Small intestine (tissue), 7 donors: ENCODE results near the gene CATSPERD. TPM values are rescaled to one million over a fixed set of nuclear protein-coding genes. Genes with fewer than 3 reads are reported as not detected.
"Not testable (repeated sequence)": the region's sequence is repeated elsewhere in the genome, so short reads cannot be mapped to it uniquely, and the experiment has no call there.

Experiments
- DNase-seq, 2 donors: peaks; one replicate each; pipeline versions ENCODE4 v3.0.0 to v3.0.0-alpha.2; 2013
- FAIRE-seq: peaks from 2 replicates; lab custom pipeline; 2012; peaks lifted over from hg19 to GRCh38; lab: Jason Lieb, UNC
- H3K27ac ChIP-seq, 3 donors: one replicate each; pipeline ENCODE4 v1.5.1; 2013; ENCODE audit warnings: low read length in 2 of 3, mild to moderate bottlenecking in 2 of 3, control low read depth in 1 of 3, inconsistent platforms in 1 of 3, low read depth in 1 of 3, moderate library complexity in 1 of 3
- H3K27me3 ChIP-seq, 3 donors: one replicate each; pipeline ENCODE4 v1.6.1; 2013; ENCODE audit warnings: low read length in 3 of 3, inconsistent platforms in 1 of 3; ENCODE audit not compliant: control insufficient read depth in 3 of 3, insufficient read depth in 3 of 3
- H3K36me3 ChIP-seq, 3 donors: one replicate each; pipeline ENCODE4 v1.6.1; 2013; ENCODE audit warnings: low read length in 3 of 3, inconsistent platforms in 1 of 3, low read depth in 1 of 3, mild to moderate bottlenecking in 1 of 3, moderate library complexity in 1 of 3; ENCODE audit not compliant: control insufficient read depth in 3 of 3, insufficient read depth in 2 of 3
- H3K4me1 ChIP-seq, 3 donors: one replicate each; pipeline ENCODE4 v1.6.1; 2013; ENCODE audit warnings: low read length in 2 of 3, inconsistent platforms in 1 of 3, low read depth in 1 of 3, mild to moderate bottlenecking in 1 of 3, moderate library complexity in 1 of 3; ENCODE audit not compliant: control insufficient read depth in 3 of 3, insufficient read depth in 2 of 3
- H3K4me3 ChIP-seq, 3 donors: one replicate each; pipeline ENCODE4 v1.5.1; 2013; ENCODE audit warnings: low read length in 3 of 3, control low read depth in 1 of 3, inconsistent platforms in 1 of 3, low read depth in 1 of 3, mild to moderate bottlenecking in 1 of 3, moderate library complexity in 1 of 3
- H3K9me3 ChIP-seq, 2 donors: one replicate each; pipeline ENCODE4 v1.6.1; 2013; ENCODE audit warnings: low read depth in 1 of 2, low read length in 1 of 2; ENCODE audit not compliant: control insufficient read depth in 2 of 2, insufficient read depth in 1 of 2
- WGBS, 3 donors: extraction: QIAGEN DNeasy Blood & Tissue Kit; methylation state at CpG; one replicate each; pipeline ENCODE4 v1.1.7; 2013; 5-methylcytosine and 5-hydroxymethylcytosine counted together
- polyA plus RNA-seq, 4 donors: library from polyadenylated mRNA; stranded (reverse) in 3 of 4; unstranded in 1 of 4; fragments of 200-250 nt in 3 of 4; fragments of 120-200 nt in 1 of 4; gene quantifications; one replicate each; pipeline versions ENCODE4 v1.2.1 to v1.2.3, GENCODE V29; 2013
- donor health status: healthy with polysubstance abuse.
- donor health status: control.
- donor health status: control.
- donor health status: Bipolar disorder and iron deficiency.
- donor health status: healthy.

The CATSPERD gene
- polyA plus RNA-seq, 4 donors = not detected

DNA sequence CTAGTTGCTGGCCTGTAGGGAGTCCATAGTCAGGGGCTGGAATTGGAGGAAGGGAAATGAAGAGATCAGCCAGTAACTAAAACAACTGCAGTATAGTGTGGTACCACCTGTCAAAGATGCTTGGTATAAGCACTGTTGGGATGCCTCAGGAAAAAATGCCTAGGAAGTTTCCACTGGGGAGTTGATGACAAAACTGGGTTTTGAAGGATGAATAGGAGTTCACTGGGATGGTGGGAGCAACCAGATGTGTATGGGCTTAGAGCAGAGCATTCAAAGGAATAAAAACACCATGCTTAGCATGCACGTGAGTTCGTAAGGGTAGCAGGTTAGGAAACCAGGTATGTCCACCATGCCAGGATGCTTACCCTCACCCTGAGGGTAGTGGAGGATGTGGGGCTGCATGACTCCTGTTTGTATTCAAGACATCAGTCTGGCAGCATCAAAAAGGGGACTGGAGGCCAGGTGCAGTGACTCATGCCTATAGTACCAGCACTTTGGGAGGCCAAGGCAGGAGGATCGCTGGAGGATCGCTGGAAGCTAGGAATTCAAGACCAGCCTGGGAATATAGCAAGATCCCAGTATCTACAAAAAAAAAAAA, 7.1 kb downstream of the CATSPERD start:
- no peak overlapping the region for H3K4me3 ChIP-seq
- H3K9me3 ChIP-seq = peaks cover 0 to 9% of the 10 kb centered on the region in 2 donors
- H3K36me3 ChIP-seq = no peaks in the 10 kb centered on the region
- 86 to 97% (median 96%) methylated on average over 4 of the region's 4 CpGs for WGBS, 3 donors
- no peak for FAIRE-seq
- H3K4me1 ChIP-seq = no peaks in the 10 kb centered on the region
- DNase-seq = no peak
- H3K27ac ChIP-seq = no peak overlapping the region
- no peaks in the 10 kb centered on the region for H3K27me3 ChIP-seq

DNA sequence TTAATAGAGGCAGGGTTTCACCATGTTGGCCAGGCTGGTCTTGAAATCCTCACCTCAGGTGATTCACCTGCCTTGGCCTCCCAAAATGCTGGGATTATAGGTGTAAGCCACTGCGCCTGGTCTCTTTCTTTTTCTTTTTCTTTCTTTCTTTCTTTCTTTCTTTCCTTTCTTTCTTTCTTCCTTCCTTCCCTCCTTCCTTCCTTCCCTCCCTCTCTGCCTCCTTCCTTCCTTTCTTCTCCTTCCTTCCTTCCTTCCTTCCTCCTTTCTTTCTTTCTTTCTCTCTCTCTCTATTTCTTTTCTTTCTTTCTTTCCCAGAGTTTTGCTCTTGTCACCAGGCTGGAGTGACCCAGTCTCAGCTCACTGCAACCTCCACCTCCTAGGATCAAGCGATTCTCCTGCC, 12.7 kb downstream of the CATSPERD start:
- H3K4me1 ChIP-seq, H3K36me3 ChIP-seq, H3K27me3 ChIP-seq, H3K27ac ChIP-seq, FAIRE-seq, DNase-seq, H3K4me3 ChIP-seq, H3K9me3 ChIP-seq: not testable (repeated sequence)
- 84 to 89% (median 89%) methylated on average over 2 of the region's 2 CpGs for WGBS, 3 donors

- no peak overlapping the region for H3K27ac ChIP-seq
- H3K9me3 ChIP-seq = no peaks in the 10 kb centered on the region
- no peak overlapping the region for H3K4me3 ChIP-seq
- H3K4me1 ChIP-seq = no peaks in the 10 kb centered on the region
- 25 to 61% (median 55%) methylated on average over 8 of the region's 8 CpGs for WGBS, 3 donors
- FAIRE-seq (no peak), DNase-seq (peak in 1 of 2 donors; percentile 6)
- H3K27me3 ChIP-seq = peaks cover 0 to 2% (median 0%) of the 10 kb centered on the region in 3 donors
- no peaks in the 10 kb centered on the region for H3K36me3 ChIP-seq
Measured at GRCh38 chr19:5738423-5738822, 18.0 kb downstream of the CATSPERD start.

DNA sequence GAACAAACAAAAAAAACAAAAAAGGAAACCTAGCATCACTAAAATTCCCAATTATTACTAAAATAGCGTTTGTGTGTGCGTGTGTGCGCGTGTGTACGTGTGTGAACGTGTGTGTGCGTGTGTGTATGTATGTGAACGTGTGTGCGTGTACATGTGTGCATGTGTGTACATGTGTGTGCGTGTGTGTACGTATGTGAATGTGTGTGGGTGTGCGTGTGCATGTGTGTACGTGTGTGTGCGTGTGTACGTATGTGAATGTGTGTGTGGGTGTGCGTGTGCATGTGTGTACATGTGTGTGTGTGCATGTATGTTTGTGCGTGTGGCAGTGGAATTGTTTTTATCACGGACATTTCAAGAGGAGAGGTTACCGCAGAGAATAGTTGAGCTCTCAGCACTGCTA, 21.6 kb downstream of the CATSPERD start:
- no peak overlapping the region for H3K27ac ChIP-seq
- no peak for FAIRE-seq
- DNase-seq = no peak
- H3K4me1 ChIP-seq = no peaks in the 10 kb centered on the region
- WGBS, 3 donors = 84 to 86% (median 86%) methylated on average over 19 of the region's 19 CpGs
- H3K9me3 ChIP-seq = no peaks in the 10 kb centered on the region
- H3K27me3 ChIP-seq = no peaks in the 10 kb centered on the region
- H3K4me3 ChIP-seq = no peak overlapping the region
- H3K36me3 ChIP-seq = no peaks in the 10 kb centered on the region

- H3K4me1 ChIP-seq = no peaks in the 10 kb centered on the region
- H3K27me3 ChIP-seq = peaks cover 0 to 2% (median 0%) of the 10 kb centered on the region in 3 donors
- no peak overlapping the region for H3K27ac ChIP-seq
- H3K4me3 ChIP-seq = no peak overlapping the region
- H3K36me3 ChIP-seq = no peaks in the 10 kb centered on the region
- H3K9me3 ChIP-seq = no peaks in the 10 kb centered on the region
- no peak for FAIRE-seq
- DNase-seq = no peak
Measured at GRCh38 chr19:5743630-5744029, 23.2 kb downstream of the CATSPERD start.

- not testable (repeated sequence) for DNase-seq, H3K36me3 ChIP-seq, H3K4me1 ChIP-seq, H3K4me3 ChIP-seq, H3K27ac ChIP-seq, FAIRE-seq, H3K27me3 ChIP-seq, H3K9me3 ChIP-seq
- WGBS, 3 donors = 80 to 86% (median 86%) methylated on average over 10 of the region's 10 CpGs
Measured at GRCh38 chr19:5744999-5745398, 24.6 kb downstream of the CATSPERD start.

- not testable (repeated sequence) for H3K4me3 ChIP-seq, FAIRE-seq, H3K27ac ChIP-seq, H3K27me3 ChIP-seq, H3K9me3 ChIP-seq, H3K4me1 ChIP-seq, H3K36me3 ChIP-seq
- peak in 1 of 2 donors; percentile 29 for DNase-seq
- 5 to 38% (median 18%) methylated on average over 6 of the region's 6 CpGs for WGBS, 3 donors
Measured at GRCh38 chr19:5748920-5749319, 28.5 kb downstream of the CATSPERD start.

DNA sequence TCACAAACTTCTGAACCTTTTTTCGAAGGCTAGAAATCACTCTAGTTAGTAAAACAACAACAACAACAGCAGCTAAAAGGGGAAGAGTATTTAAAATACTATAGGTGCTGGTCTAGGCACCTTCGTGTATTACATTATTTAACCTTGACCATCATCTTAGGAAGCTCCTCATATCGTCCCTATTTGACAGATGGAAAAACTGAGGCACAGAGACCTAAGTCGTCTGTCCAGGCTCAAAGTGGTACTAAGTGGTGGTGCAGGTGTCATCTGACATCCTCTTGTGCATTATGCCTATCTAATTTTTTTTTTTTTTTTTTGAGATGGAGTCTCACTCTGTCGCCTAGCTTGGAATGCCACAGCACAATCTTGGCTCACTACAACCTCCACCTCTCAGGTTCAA, 29.1 kb downstream of the CATSPERD start:
- FAIRE-seq (no peak), DNase-seq (no peak)
- Histone ChIP-seq H3K4me1 (no peaks in the 10 kb centered on the region), H3K36me3 (no peaks in the 10 kb centered on the region), H3K9me3 (no peaks in the 10 kb centered on the region), H3K27me3 (peaks cover 0 to 2% (median 0%) of the 10 kb centered on the region in 3 donors), H3K27ac (no peak overlapping the region), H3K4me3 (no peak overlapping the region)
- 82 to 88% (median 83%) methylated on average over 5 of the region's 5 CpGs for WGBS, 3 donors

DNA sequence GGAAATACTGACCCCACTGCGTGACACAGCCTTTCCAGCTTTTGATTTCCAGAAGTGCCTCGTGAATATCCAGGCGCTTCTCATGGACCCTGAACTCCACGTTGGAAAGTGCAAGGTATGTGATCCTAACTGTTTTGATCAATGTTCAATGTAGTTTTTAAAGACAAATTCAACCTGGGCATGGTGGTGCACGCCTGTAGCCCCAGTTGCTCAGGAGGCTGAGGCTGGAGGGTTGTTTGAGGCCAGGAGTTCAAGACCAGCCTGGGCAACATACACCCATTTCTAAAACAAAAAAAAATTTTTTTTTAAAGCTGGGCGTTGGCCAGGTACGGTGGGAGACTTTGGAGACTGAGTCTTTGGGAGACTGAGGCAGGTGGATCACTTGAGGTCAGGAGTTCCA, 31.3 kb downstream of the CATSPERD start:
- no peaks in the 10 kb centered on the region for H3K9me3 ChIP-seq
- 43 to 72% (median 46%) methylated on average over 7 of the region's 7 CpGs for WGBS, 3 donors
- no peak overlapping the region for H3K4me3 ChIP-seq
- no peak overlapping the region for H3K27ac ChIP-seq
- no peaks in the 10 kb centered on the region for H3K4me1 ChIP-seq
- FAIRE-seq (no peak), DNase-seq (no peak)
- peaks cover 0 to 2% (median 0%) of the 10 kb centered on the region in 3 donors for H3K27me3 ChIP-seq
- no peaks in the 10 kb centered on the region for H3K36me3 ChIP-seq
